GM18502 (cell line): ENCODE data around the gene ADPRS.

Source experiments
- ATAC-seq: cut with Tn5 transposase; IDR thresholded peaks from one replicate; pipeline ENCODE4 v1.9.1; 2021; ENCODE audit warnings: mild to moderate bottlenecking; ENCODE audit not compliant: unreplicated experiment, poor library complexity

Gene ADPRS

GRCh38 chr1:36101546-36101945 is 12.9 kb downstream of the ADPRS start:
- ATAC-seq = no peak

- no peak for ATAC-seq
Observed at GRCh38 chr1:36106269-36106668, 17.6 kb downstream of the ADPRS start.

GRCh38 chr1:36107394-36107793 is 18.7 kb downstream of the ADPRS start:
- ATAC-seq = no peak

GRCh38 chr1:36108314-36108713 is 19.6 kb downstream of the ADPRS start:
- ATAC-seq = no peak

- no peak for ATAC-seq
Observed at GRCh38 chr1:36109041-36109679, 20.5 kb downstream of the ADPRS start.

GRCh38 chr1:36111151-36111550 is 22.5 kb downstream of the ADPRS start:
- no peak for ATAC-seq

GRCh38 chr1:36112823-36113222 is 24.1 kb downstream of the ADPRS start:
- ATAC-seq = no peak

GRCh38 chr1:36114371-36114770 is 25.7 kb downstream of the ADPRS start:
- ATAC-seq = no peak

- no peak for ATAC-seq
Observed at GRCh38 chr1:36115200-36115669, 26.5 kb downstream of the ADPRS start.

- ATAC-seq = no peak
Observed at GRCh38 chr1:36115931-36116330, 27.2 kb downstream of the ADPRS start.

GRCh38 chr1:36116901-36117300 is 28.2 kb downstream of the ADPRS start:
- no peak for ATAC-seq

GRCh38 chr1:36118447-36119204 is 29.9 kb downstream of the ADPRS start:
- no peak for ATAC-seq

- ATAC-seq = no peak
Observed at GRCh38 chr1:36119456-36119855, 30.8 kb downstream of the ADPRS start.

GRCh38 chr1:36122062-36123030 is 33.7 kb downstream of the ADPRS start:
- ATAC-seq = no peak

GRCh38 chr1:36123356-36123755 is 34.7 kb downstream of the ADPRS start:
- no peak for ATAC-seq

- no peak for ATAC-seq
Observed at GRCh38 chr1:36124404-36125128, 35.9 kb downstream of the ADPRS start.

GRCh38 chr1:36125129-36125991 is 36.7 kb downstream of the ADPRS start, which contains the start of gene COL8A2:
Gene COL8A2 (minus strand): TSS chr1:36125222. CDS start chr1:36100242, 24,980 bp downstream.
- ATAC-seq = no peak

- ATAC-seq = no peak
Observed at GRCh38 chr1:36126005-36126716, 37.5 kb downstream of the ADPRS start.
